ENCODE data around the gene FBXO44.
"Not testable (repeated sequence)": the region's sequence is repeated elsewhere in the genome, so short reads cannot be mapped to it uniquely, and the experiment has no call there.

The FBXO44 gene

GRCh38 chr1:11640944-11641343 lies 13.7 kb upstream of the FBXO44 start:
- no peak for TF ChIP-seq EZH2 (IDR thresholded peaks at IDR 0.05; ENCODE audit: borderline replicate concordance, low read length)
- TF ChIP-seq CTCF (IDR thresholded peaks at IDR 0.05; ENCODE audit: low read length): no peak
- H3K9ac ChIP-seq (ENCODE audit: low read length): no peak overlapping the region
- H2AFZ ChIP-seq (ENCODE audit: low read length): no peak overlapping the region

GRCh38 chr1:11641776-11642305 lies 12.8 kb upstream of the FBXO44 start:
- H3K4me1 ChIP-seq (ENCODE audit: insufficient read depth, low read length, severe bottlenecking): no peaks in the 10 kb centered on the region
- no peaks in the 10 kb centered on the region for H3K9me3 ChIP-seq (ENCODE audit: low read length)
- no peaks in the 10 kb centered on the region for H3K79me2 ChIP-seq (ENCODE audit: insufficient read depth, low read length)
- no peaks in the 10 kb centered on the region for H3K9me2 ChIP-seq (ENCODE audit: low read depth, low read length)
- no peak for TF ChIP-seq EZH2 (IDR thresholded peaks at IDR 0.05; ENCODE audit: borderline replicate concordance, low read length)
- no peak for TF ChIP-seq CTCF (IDR thresholded peaks at IDR 0.05; ENCODE audit: low read length)
- H2AFZ ChIP-seq (ENCODE audit: low read length): no peak overlapping the region
- no peak overlapping the region for H3K27ac ChIP-seq (ENCODE audit: low read depth, low read length, poor library complexity, severe bottlenecking)
- no peaks in the 10 kb centered on the region for H3F3A ChIP-seq (ENCODE audit: insufficient read depth, low read length)
- no peaks in the 10 kb centered on the region for H3K36me3 ChIP-seq (ENCODE audit: insufficient read depth, low read length)
- no peaks in the 10 kb centered on the region for H3K27me3 ChIP-seq (ENCODE audit: insufficient read depth, low read length)
- no peak overlapping the region for H3K4me2 ChIP-seq (ENCODE audit: low read length)
- no peak overlapping the region for H3K9ac ChIP-seq (ENCODE audit: low read length)
- no peaks in the 10 kb centered on the region for H4K20me1 ChIP-seq (ENCODE audit: insufficient read depth, low read length)
- H3K4me3 ChIP-seq (ENCODE audit: low read depth, low read length, poor library complexity, severe bottlenecking): no peak overlapping the region

More at GRCh38 chr1:11640944-11641343, 13.7 kb upstream of the FBXO44 start:
- Histone ChIP-seq H3F3A (ENCODE audit: insufficient read depth, low read length) (no peaks in the 10 kb centered on the region), H4K20me1 (ENCODE audit: insufficient read depth, low read length) (no peaks in the 10 kb centered on the region), H3K4me1 (ENCODE audit: insufficient read depth, low read length, severe bottlenecking) (no peaks in the 10 kb centered on the region), H3K4me2 (ENCODE audit: low read length) (no peak overlapping the region), H3K9me2 (ENCODE audit: low read depth, low read length) (no peaks in the 10 kb centered on the region), H3K27ac (ENCODE audit: low read depth, low read length, poor library complexity, severe bottlenecking) (no peak overlapping the region), H3K9me3 (ENCODE audit: low read length) (no peaks in the 10 kb centered on the region), H3K4me3 (ENCODE audit: low read depth, low read length, poor library complexity, severe bottlenecking) (no peak overlapping the region), H3K36me3 (ENCODE audit: insufficient read depth, low read length) (no peaks in the 10 kb centered on the region), H3K79me2 (ENCODE audit: insufficient read depth, low read length) (no peaks in the 10 kb centered on the region), H3K27me3 (ENCODE audit: insufficient read depth, low read length) (no peaks in the 10 kb centered on the region)

GRCh38 chr1:11642418-11643017 lies 12.2 kb upstream of the FBXO44 start:
- not testable (repeated sequence) for H3K9me3 ChIP-seq (ENCODE audit: low read length); H3K4me2 ChIP-seq (ENCODE audit: low read length); H3K79me2 ChIP-seq (ENCODE audit: insufficient read depth, low read length); H3K36me3 ChIP-seq (ENCODE audit: insufficient read depth, low read length); H3K27ac ChIP-seq (ENCODE audit: low read depth, low read length, poor library complexity, severe bottlenecking); H3K27me3 ChIP-seq (ENCODE audit: insufficient read depth, low read length); H3K4me3 ChIP-seq (ENCODE audit: low read depth, low read length, poor library complexity, severe bottlenecking); H3F3A ChIP-seq (ENCODE audit: insufficient read depth, low read length); H3K4me1 ChIP-seq (ENCODE audit: insufficient read depth, low read length, severe bottlenecking); H3K9ac ChIP-seq (ENCODE audit: low read length); H4K20me1 ChIP-seq (ENCODE audit: insufficient read depth, low read length); H3K9me2 ChIP-seq (ENCODE audit: low read depth, low read length); H2AFZ ChIP-seq (ENCODE audit: low read length)
- TF ChIP-seq CTCF (IDR thresholded peaks at IDR 0.05; ENCODE audit: low read length): peak; percentile 93
